ENCODE results near the gene MORF4L1. TPM values are rescaled to one million over a fixed set of nuclear protein-coding genes. Genes with fewer than 3 reads are reported as not detected.

The MORF4L1 gene
- total RNA-seq, 1 donor = 456 TPM

DNA sequence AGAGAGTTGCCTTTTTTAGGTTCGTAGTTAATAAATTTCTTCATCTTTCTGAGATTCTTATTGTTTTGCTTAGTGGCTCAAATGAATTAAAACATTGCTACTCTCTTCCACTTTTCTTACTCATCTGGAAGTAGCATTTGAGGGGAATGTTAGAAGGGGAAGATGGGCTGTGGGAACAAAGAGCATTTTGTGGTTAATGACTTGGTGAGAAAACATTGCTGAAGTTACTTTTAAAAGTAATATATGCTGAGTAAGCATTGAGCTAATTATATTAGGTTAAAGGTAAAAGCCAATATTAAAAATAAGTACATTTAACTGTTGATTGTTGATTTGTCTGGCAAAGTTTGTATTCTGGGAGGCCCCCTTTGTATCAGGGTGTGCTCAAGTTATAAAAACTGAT is 5.7 kb downstream of the MORF4L1 start:
- Histone ChIP-seq H3K36me3 (ENCODE audit: insufficient read depth, low read length) (peaks cover 27% of the 10 kb centered on the region), H3K4me2 (ENCODE audit: insufficient read depth, low read length) (peak overlapping the region; percentile 87), H3K4me1 (ENCODE audit: insufficient read depth, low read length) (peaks cover 65% of the 10 kb centered on the region), H4K20me1 (ENCODE audit: insufficient read depth, low read length) (peaks cover 98% of the 10 kb centered on the region), H3K27me3 (ENCODE audit: insufficient read depth, low read length) (no peaks in the 10 kb centered on the region), H3K9me3 (ENCODE audit: low read depth, low read length) (no peaks in the 10 kb centered on the region), H2AFZ (ENCODE audit: low read length) (no peak overlapping the region), H3K79me2 (ENCODE audit: insufficient read depth, low read length) (peaks cover 100% of the 10 kb centered on the region), H3K27ac (ENCODE audit: low read depth, low read length) (peak overlapping the region; percentile 49), H3K4me3 (ENCODE audit: insufficient read depth, low read length) (no peak overlapping the region)
- no peak for DNase-seq (ENCODE audit: insufficient read length, low spot score, missing footprints)
- TF ChIP-seq, protein P1, sequence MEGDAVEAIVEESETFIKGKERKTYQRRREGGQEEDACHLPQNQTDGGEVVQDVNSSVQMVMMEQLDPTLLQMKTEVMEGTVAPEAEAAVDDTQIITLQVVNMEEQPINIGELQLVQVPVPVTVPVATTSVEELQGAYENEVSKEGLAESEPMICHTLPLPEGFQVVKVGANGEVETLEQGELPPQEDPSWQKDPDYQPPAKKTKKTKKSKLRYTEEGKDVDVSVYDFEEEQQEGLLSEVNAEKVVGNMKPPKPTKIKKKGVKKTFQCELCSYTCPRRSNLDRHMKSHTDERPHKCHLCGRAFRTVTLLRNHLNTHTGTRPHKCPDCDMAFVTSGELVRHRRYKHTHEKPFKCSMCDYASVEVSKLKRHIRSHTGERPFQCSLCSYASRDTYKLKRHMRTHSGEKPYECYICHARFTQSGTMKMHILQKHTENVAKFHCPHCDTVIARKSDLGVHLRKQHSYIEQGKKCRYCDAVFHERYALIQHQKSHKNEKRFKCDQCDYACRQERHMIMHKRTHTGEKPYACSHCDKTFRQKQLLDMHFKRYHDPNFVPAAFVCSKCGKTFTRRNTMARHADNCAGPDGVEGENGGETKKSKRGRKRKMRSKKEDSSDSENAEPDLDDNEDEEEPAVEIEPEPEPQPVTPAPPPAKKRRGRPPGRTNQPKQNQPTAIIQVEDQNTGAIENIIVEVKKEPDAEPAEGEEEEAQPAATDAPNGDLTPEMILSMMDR (IDR thresholded peaks at IDR 0.05; ENCODE audit: extremely low read depth, low read depth, low read length) = no peak

DNA sequence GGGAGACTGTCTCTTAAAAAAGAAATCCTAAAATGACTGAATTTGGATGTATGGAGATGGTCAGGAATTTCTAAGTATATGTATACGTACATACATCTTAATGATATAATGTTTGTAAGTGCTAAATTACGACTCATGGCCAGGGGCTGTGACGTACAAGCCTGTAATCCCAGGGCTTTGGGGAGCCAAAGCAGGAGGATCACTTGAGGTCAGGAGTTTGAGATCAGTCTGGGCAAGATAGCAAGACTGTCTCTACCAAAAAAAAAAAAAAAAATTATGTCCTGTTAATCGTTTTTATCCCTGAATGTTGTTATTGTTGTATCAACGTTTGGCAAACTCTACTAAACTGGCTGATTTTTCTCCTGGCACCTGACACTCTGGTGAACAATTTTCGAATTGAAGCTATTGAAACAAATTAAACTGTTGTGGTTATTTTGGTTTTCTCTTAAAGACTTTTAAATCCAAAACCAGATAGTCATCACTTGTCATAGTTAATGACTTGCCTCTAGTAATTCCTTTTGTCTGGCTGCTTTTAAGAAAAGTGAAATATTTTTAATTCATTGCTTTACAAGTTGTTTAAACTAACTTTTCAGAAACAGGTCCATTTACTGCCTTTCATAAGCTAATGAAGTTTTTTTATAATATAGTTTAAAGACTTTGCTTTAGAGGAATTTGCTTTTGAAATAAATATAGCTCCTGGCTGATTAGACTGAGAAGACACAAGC is 7.0 kb downstream of the MORF4L1 start:
- no peak for DNase-seq (ENCODE audit: insufficient read length, low spot score, missing footprints)
- no peak overlapping the region for H2AFZ ChIP-seq (ENCODE audit: low read length)
- peak overlapping the region; percentile 87 for H3K4me2 ChIP-seq (ENCODE audit: insufficient read depth, low read length)
- H3K4me1 ChIP-seq (ENCODE audit: insufficient read depth, low read length) = peaks cover 64% of the 10 kb centered on the region
- H3K27ac ChIP-seq (ENCODE audit: low read depth, low read length) = peak overlapping the region; percentile 49
- no peaks in the 10 kb centered on the region for H3K9me3 ChIP-seq (ENCODE audit: low read depth, low read length)
- H3K4me3 ChIP-seq (ENCODE audit: insufficient read depth, low read length) = no peak overlapping the region
- peaks cover 39% of the 10 kb centered on the region for H3K36me3 ChIP-seq (ENCODE audit: insufficient read depth, low read length)
- peaks cover 98% of the 10 kb centered on the region for H4K20me1 ChIP-seq (ENCODE audit: insufficient read depth, low read length)
- TF ChIP-seq, protein P1 (IDR thresholded peaks at IDR 0.05; ENCODE audit: extremely low read depth, low read depth, low read length) = no peak
- no peaks in the 10 kb centered on the region for H3K27me3 ChIP-seq (ENCODE audit: insufficient read depth, low read length)
- peaks cover 100% of the 10 kb centered on the region for H3K79me2 ChIP-seq (ENCODE audit: insufficient read depth, low read length)

DNA sequence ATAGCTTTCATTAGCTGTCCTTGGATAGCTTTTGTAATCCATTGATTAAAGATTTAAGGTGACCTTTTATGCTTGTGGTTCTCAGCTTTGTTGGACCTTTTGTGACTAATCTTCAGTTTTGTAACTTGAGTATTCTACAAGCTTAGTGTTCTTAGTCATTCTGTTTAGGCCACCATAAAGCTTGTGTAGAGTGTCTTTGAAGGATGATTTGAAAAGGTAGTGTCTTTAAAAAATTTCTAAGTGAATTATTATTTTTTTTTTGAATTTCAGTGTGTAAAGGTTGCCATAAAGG is 7.5 kb downstream of the MORF4L1 start:
- no peaks in the 10 kb centered on the region for H3K27me3 ChIP-seq (ENCODE audit: insufficient read depth, low read length)
- H2AFZ ChIP-seq (ENCODE audit: low read length) = no peak overlapping the region
- H3K79me2 ChIP-seq (ENCODE audit: insufficient read depth, low read length) = peaks cover 100% of the 10 kb centered on the region
- H3K36me3 ChIP-seq (ENCODE audit: insufficient read depth, low read length) = peaks cover 45% of the 10 kb centered on the region
- TF ChIP-seq, protein P1 (IDR thresholded peaks at IDR 0.05; ENCODE audit: extremely low read depth, low read depth, low read length) = no peak
- H3K4me3 ChIP-seq (ENCODE audit: insufficient read depth, low read length) = no peak overlapping the region
- H3K4me2 ChIP-seq (ENCODE audit: insufficient read depth, low read length) = peak overlapping the region; percentile 87
- peak overlapping the region; percentile 49 for H3K27ac ChIP-seq (ENCODE audit: low read depth, low read length)
- H4K20me1 ChIP-seq (ENCODE audit: insufficient read depth, low read length) = peaks cover 97% of the 10 kb centered on the region
- peaks cover 60% of the 10 kb centered on the region for H3K4me1 ChIP-seq (ENCODE audit: insufficient read depth, low read length)
- no peak for DNase-seq (ENCODE audit: insufficient read length, low spot score, missing footprints)
- no peaks in the 10 kb centered on the region for H3K9me3 ChIP-seq (ENCODE audit: low read depth, low read length)

DNA sequence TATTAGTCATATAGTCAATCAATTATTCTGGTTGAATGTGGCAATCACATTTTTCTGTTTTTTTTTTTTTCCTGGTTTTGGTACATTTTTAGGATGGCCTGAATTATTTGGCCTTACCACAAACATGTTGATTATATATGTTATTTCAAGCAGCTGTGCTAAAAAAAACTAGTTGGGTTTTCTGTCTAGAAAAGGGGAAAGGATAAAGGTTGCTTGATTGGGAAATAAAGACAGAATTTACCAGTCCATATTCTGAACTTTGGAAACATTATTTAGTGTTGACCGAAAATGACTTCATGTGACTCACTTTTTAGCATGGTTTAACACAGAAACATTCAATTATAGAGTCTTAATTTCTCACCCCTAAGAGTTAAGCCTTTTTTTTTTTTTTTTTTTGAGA is 8.1 kb downstream of the MORF4L1 start:
- H2AFZ ChIP-seq (ENCODE audit: low read length) = no peak overlapping the region
- peaks cover 97% of the 10 kb centered on the region for H4K20me1 ChIP-seq (ENCODE audit: insufficient read depth, low read length)
- H3K4me1 ChIP-seq (ENCODE audit: insufficient read depth, low read length) = peaks cover 55% of the 10 kb centered on the region
- no peak overlapping the region for H3K4me3 ChIP-seq (ENCODE audit: insufficient read depth, low read length)
- no peak overlapping the region for H3K27ac ChIP-seq (ENCODE audit: low read depth, low read length)
- H3K4me2 ChIP-seq (ENCODE audit: insufficient read depth, low read length) = no peak overlapping the region
- TF ChIP-seq, protein P1 (IDR thresholded peaks at IDR 0.05; ENCODE audit: extremely low read depth, low read depth, low read length) = no peak
- DNase-seq (ENCODE audit: insufficient read length, low spot score, missing footprints) = no peak
- no peaks in the 10 kb centered on the region for H3K9me3 ChIP-seq (ENCODE audit: low read depth, low read length)
- H3K36me3 ChIP-seq (ENCODE audit: insufficient read depth, low read length) = peaks cover 51% of the 10 kb centered on the region
- H3K27me3 ChIP-seq (ENCODE audit: insufficient read depth, low read length) = no peaks in the 10 kb centered on the region
- H3K79me2 ChIP-seq (ENCODE audit: insufficient read depth, low read length) = peaks cover 100% of the 10 kb centered on the region
